BJ (cell line): ENCODE results near the gene PARVG. TPM values are rescaled to one million over a fixed set of nuclear protein-coding genes. Genes with fewer than 3 reads are reported as not detected.

Source experiments
- CTCF ChIA-PET: fragments of 350-600 bp; formaldehyde crosslinking; extraction: SDS; loops from one replicate; lab custom pipeline; 2021; ENCODE audit warnings: antibody characterized with exemption, inconsistent platforms; lab: Yijun Ruan, JAX
- POLR2A ChIA-PET: fragments of 300-600 bp; sonication (Branson Sonifier 250); formaldehyde crosslinking; extraction: SDS; loops from one replicate; lab custom pipeline; 2021; ENCODE audit warnings: antibody characterized with exemption; lab: Charles Lee
- DNase-seq: peaks from one replicate; pipeline ENCODE4 v3.0.0-alpha.2; 2011; ENCODE audit warnings: low read depth
- H3K27me3 ChIP-seq: 2 replicates; pipeline ENCODE4 v1.6.0; 2011; ENCODE audit warnings: low read length; ENCODE audit not compliant: control insufficient read depth, insufficient read depth
- H3K36me3 ChIP-seq: 2 replicates; pipeline ENCODE4 v1.5.1; 2011; ENCODE audit warnings: low read length; ENCODE audit not compliant: control insufficient read depth, insufficient read depth
- H3K4me3 ChIP-seq: 2 replicates; pipeline ENCODE4 v1.5.1; 2011; ENCODE audit warnings: low read depth, mild to moderate bottlenecking, control low read depth, low read length
- CTCF ChIP-seq: IDR thresholded peaks from 2 replicates; pipeline ENCODE4 v1.5.1; 2011; ENCODE audit warnings: low read depth, mild to moderate bottlenecking, control low read depth, inconsistent platforms, low read length, moderate library complexity; ENCODE audit not compliant: insufficient read depth
- polyA plus RNA-seq: library from polyadenylated mRNA; depleted of rRNA; stranded (reverse); fragments of >200 nt; gene quantifications from 2 replicates; pipeline ENCODE4 v1.2.3, GENCODE V29; 2011

PARVG gene
- polyA plus RNA-seq, 1 experiment, result not detected

GRCh38 chr22:44145544-44145943 is 35.2 kb upstream of the PARVG start:
- TF ChIP-seq CTCF, result no peak
- H3K36me3 ChIP-seq, result no peaks in the 10 kb centered on the region
- POLR2A ChIA-PET, result no interaction called here
- no peak overlapping the region for H3K4me3 ChIP-seq
- DNase-seq, result no peak
- CTCF ChIA-PET, result no interaction called here
- no peaks in the 10 kb centered on the region for H3K27me3 ChIP-seq

GRCh38 chr22:44146088-44146861 is 34.5 kb upstream of the PARVG start:
- ChIA-PET POLR2A (no interaction called here), CTCF (no interaction called here)
- H3K27me3 ChIP-seq, result no peaks in the 10 kb centered on the region
- no peak overlapping the region for H3K4me3 ChIP-seq
- no peak for TF ChIP-seq CTCF
- DNase-seq, result no peak
- no peaks in the 10 kb centered on the region for H3K36me3 ChIP-seq

- Histone ChIP-seq H3K27me3 (no peaks in the 10 kb centered on the region), H3K36me3 (no peaks in the 10 kb centered on the region), H3K4me3 (no peak overlapping the region)
- CTCF ChIA-PET, result interaction anchor here (0.6 kb wide), 1 partner anchor 538 kb away, joined by 3 read pairs; no protein-coding TSS in a partner anchor
- TF ChIP-seq CTCF, result no peak
- POLR2A ChIA-PET, result no interaction called here
- DNase-seq, result no peak
Measured at GRCh38 chr22:44147008-44147645, 33.6 kb upstream of the PARVG start.

- TF ChIP-seq CTCF, result no peak
- Histone ChIP-seq H3K27me3 (no peaks in the 10 kb centered on the region), H3K36me3 (no peaks in the 10 kb centered on the region), H3K4me3 (no peak overlapping the region)
- ChIA-PET CTCF (no interaction called here), POLR2A (no interaction called here)
- DNase-seq, result no peak
Measured at GRCh38 chr22:44147821-44148574, 32.7 kb upstream of the PARVG start.

- POLR2A ChIA-PET, result no interaction called here
- Histone ChIP-seq H3K36me3 (peaks cover 4% of the 10 kb centered on the region), H3K4me3 (no peak overlapping the region), H3K27me3 (no peaks in the 10 kb centered on the region)
- DNase-seq, result peak; percentile 34
- no peak for TF ChIP-seq CTCF
- CTCF ChIA-PET, result interaction anchor here (1.4 kb wide), 1 partner anchor 9 kb away, joined by 4 read pairs; no protein-coding TSS in a partner anchor
Measured at GRCh38 chr22:44151676-44152075, 29.0 kb upstream of the PARVG start.
